ENCODE data around the gene PACSIN2. TPM values are rescaled to one million over a fixed set of nuclear protein-coding genes. Genes with fewer than 3 reads are reported as not detected.
"Not testable (repeated sequence)": the region's sequence is repeated elsewhere in the genome, so short reads cannot be mapped to it uniquely, and the experiment has no call there.

PACSIN2 gene
- total RNA-seq, 1 experiment from 2014 or later = 46.2 TPM

DNA sequence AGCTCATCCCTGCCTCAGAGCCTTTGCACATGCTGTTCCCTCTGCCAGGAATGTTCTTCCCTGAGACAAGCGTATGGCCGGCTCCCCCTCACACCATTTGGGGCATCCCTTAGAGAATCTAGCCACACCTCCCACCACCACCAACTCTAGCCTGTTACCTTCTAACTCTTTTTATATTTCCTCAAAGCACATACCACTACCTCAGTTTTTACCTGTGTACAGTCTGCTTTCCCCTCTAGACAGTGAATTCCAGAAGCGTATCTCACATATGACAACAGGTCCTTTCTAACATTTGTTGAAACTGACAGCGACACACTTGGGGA, 82.8 kb downstream of the PACSIN2 start:
- Histone ChIP-seq H3K4me3 (no peak overlapping the region), H3K36me3 (peaks cover 6% of the 10 kb centered on the region), H3K27me3 (no peaks in the 10 kb centered on the region), H3K9me3 (no peaks in the 10 kb centered on the region)
- DNase-seq = no peak

DNA sequence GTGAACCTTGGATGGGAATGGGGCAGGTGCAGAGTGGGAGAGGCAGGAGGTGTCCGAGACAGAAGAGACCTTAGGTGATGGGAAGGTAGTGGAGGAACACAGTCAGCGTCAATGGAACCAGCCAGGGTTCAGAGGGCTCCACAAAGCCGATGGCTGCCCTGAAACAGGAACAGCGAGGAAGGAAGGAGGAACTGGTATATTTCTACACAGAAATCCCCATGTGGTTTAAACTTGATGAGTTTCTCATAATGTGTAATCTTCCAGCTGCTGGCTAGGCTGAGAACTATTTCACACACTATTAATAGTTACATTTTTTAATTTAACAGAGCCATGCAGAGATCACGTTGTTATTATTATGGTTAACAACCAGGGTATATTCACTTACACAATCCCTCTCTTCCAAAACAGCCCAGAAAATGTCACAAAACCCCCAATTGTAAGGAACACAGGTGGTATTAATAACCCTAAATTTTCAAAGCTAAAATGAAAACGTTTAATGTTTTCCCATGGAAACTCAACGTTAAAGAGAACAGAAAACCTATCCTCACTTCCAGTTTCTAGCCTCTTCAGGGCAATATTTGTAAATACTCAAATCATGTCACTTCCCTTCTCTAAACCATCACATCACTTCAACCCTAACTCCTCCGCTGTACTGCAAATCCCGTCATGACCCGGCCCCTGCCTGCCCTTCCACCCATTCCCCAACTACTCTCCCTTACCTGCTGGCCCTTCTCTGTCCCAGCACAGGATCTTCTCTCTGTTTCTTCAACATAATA, 83.3 kb downstream of the PACSIN2 start:
- Histone ChIP-seq H3K36me3 (peaks cover 6% of the 10 kb centered on the region), H3K9me3 (no peaks in the 10 kb centered on the region), H3K4me3 (no peak overlapping the region), H3K27me3 (no peaks in the 10 kb centered on the region)
- DNase-seq = no peak

DNA sequence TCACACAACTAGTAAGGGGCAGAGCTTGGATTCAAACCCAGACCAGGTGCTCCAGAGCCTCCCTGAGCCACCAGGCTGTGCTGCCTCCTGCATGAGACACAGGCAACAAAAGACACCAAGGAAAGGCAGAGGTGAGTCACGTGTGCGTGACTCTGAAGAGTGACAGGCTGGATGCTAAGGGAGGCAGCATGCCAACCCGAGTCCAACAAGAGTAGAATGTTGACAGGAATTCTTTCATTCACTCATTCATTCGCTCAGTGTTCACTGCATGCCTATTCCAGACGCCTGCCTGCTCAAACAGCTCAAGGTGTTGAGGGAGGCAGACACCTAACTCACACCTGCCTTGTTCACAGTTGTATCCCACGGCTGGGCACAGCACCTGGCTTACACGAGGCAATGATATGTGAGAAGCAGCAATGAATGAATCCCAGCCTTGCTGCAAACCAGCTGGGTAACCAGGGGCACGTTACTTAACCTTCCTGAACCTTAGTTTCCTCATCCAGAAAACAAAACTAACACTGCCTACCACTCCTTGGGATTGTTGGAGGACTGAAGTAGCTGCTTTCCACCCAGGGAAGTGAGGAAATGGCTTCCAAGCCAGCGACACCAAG, 84.0 kb downstream of the PACSIN2 start:
- H3K36me3 ChIP-seq = peaks cover 6% of the 10 kb centered on the region
- DNase-seq = no peak
- no peaks in the 10 kb centered on the region for H3K9me3 ChIP-seq
- H3K27me3 ChIP-seq = no peaks in the 10 kb centered on the region
- no peak overlapping the region for H3K4me3 ChIP-seq

DNA sequence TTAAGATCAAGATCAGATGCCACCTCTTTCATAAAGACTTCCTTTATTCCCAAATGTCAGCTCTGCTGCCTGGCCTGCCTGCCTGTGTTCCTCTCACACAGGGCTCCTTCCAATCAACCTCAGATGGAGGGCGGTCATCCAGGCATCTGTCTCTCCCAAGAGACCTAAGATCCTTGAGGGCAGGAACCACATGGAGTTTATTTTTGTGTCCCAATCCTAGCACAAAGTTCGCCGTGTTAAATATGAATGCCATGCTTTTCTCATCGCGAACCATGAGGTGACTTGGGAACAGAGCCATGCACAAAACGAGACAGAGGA, 85.2 kb downstream of the PACSIN2 start:
- Histone ChIP-seq H3K9me3 (no peaks in the 10 kb centered on the region), H3K27me3 (no peaks in the 10 kb centered on the region), H3K36me3 (no peaks in the 10 kb centered on the region; the same call in 1 of the 2 replicates), H3K4me3 (no peak overlapping the region)
- no peak for DNase-seq

DNA sequence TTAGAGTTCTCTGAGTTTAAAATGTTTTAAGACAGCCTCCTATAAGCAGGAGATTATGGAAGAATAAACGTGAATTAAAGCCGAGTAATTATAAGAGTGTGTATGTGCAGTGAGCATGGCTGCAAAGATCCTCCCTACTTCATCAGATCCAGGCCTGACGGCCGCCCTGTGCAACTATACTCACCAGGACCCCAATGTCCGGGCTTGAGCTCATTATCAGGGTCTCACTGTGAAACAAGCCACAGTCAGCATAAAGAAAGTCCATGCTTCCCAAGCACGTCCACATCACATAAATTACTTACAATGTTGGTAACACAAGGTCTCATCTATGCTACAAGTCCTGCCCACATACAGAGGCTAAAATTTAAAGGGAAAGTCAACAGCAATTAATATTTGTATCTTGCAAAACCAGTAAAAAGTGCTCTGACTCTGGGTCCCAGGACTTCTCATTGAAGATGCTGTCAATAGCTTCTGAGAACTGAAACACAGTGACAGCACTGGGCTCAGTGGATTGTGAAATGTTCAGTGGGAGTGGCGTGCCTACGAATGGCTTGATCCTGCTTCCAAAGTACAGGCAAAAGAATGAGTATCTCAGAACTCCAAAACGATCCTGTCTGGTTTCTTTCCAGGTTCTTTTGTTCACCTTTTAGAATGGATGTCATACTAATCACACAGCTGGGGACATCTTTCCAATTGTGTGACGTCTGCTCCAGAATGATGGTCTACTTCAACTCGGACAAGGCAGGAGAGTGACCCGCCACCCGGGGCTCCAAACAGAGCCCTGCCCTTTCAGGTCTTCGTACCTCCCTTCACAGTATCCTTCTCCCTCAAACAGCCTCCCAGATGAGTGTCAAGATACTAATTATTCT, 85.7 kb downstream of the PACSIN2 start:
- no peak for DNase-seq
- Histone ChIP-seq H3K4me3 (no peak overlapping the region), H3K36me3 (no peaks in the 10 kb centered on the region; the same call in 1 of the 2 replicates), H3K27me3 (no peaks in the 10 kb centered on the region), H3K9me3 (no peaks in the 10 kb centered on the region)

DNA sequence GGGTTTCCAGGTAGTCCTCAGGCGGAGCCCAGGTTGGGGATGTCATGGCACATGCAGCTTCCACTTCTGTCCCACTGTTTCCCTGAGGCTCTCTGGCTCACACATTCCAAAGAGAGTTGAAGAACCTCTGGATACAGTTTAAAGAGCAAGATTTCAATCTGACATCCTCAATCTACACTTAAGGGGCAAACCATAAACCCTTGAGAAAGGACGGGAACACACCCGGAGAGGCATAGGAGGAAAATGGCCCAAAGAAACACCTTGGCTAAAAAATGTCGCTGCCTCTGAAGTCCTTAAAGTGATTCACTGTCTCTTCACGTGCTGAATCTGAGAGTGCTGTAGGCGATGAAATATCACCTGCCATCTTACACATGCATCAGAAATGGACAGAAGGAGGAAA, 87.0 kb downstream of the PACSIN2 start:
- no peak for DNase-seq

DNA sequence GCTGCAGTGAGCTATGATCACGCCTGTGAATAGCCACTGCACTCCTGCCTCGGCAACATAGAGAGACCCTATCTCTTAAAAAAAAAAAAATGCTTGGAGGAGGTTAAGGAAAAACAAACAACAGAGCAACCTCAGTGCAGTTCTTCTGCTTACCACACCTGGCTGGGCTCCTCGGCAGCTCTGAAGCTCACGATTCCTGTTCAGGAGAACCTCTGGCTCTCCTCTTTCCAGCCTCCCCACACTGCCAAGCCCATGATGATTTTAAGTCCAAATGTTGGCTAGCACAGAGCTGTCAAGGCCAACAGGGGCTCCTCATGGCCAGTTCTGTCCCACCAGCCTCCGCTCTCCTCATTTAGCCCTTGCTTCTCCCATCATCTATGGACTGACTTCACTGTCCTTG, 88.2 kb downstream of the PACSIN2 start:
- H3K4me3 ChIP-seq = no peak overlapping the region
- no peaks in the 10 kb centered on the region for H3K9me3 ChIP-seq
- no peak for DNase-seq
- H3K36me3 ChIP-seq = no peaks in the 10 kb centered on the region; the same call in 1 of the 2 replicates
- no peaks in the 10 kb centered on the region for H3K27me3 ChIP-seq

More for the DNA sequence above, 87.0 kb downstream of the PACSIN2 start:
- Histone ChIP-seq H3K4me3 (no peak overlapping the region), H3K9me3 (no peaks in the 10 kb centered on the region), H3K36me3 (no peaks in the 10 kb centered on the region; the same call in 1 of the 2 replicates), H3K27me3 (no peaks in the 10 kb centered on the region)

DNA sequence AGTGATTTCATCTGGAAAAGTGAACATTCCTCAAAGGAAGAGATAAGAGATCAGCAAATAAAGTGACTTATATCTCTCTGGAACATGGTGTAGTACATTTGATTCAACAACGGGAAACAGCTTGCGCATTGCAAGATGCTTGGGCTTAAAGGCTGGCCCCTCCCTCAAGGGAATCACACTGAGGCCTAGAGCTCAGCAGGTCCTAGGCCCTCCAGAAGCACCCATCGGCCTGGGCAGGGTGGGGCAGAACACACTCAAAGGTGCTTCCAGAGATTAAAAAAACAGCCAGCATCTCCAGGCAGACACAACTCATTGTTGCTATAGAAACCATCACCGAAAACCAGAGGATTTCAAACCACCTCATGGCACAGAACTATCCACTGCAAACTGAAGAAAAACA, 88.8 kb downstream of the PACSIN2 start:
- Histone ChIP-seq H3K27me3 (no peaks in the 10 kb centered on the region), H3K9me3 (no peaks in the 10 kb centered on the region), H3K4me3 (no peak overlapping the region), H3K36me3 (no peaks in the 10 kb centered on the region)
- DNase-seq = no peak

DNA sequence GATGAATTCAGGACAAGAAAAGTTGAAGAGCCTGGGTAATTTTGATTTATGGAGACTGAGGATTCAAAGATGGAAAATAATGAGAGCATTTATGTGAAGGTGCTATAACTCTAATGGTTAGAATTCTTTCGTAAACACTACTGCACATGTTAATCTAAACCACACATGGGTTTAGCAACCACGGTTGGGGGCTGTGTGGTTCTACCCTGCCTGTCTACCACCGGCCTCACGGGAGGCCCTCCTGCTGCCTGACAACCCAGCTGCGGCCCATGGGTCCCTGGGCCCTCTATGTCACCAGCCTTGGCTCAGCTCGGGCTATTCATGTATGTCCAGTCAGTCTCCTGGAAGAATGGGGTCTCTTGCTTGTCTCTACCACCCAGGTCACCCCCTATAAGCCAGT, 89.4 kb downstream of the PACSIN2 start:
- no peak overlapping the region for H3K4me3 ChIP-seq
- DNase-seq = no peak

DNA sequence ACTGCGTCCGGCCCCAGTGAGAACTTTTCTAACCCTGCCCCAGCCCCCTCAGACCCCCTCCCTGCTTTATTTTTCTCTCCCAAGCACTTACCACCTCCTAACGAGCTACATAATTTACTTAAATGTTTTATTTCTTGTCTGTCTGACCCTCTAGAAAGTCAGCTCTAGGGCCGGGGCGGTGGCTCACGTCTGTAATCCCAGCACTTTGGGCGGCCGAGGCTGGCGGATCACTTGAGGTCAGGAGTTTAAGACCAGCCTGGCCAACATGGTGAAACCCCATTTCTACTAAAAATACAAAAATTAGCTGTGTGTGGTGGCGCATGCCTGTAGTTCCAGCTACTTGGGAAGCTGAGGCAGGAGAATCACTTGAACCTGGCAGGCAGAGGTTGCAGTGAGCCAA, 89.9 kb downstream of the PACSIN2 start:
- DNase-seq, H3K27me3 ChIP-seq, H3K4me3 ChIP-seq, H3K36me3 ChIP-seq, H3K9me3 ChIP-seq: not testable (repeated sequence)

More for the DNA sequence above, 89.4 kb downstream of the PACSIN2 start:
- Histone ChIP-seq H3K27me3 (no peaks in the 10 kb centered on the region), H3K9me3 (no peaks in the 10 kb centered on the region), H3K36me3 (no peaks in the 10 kb centered on the region)

DNA sequence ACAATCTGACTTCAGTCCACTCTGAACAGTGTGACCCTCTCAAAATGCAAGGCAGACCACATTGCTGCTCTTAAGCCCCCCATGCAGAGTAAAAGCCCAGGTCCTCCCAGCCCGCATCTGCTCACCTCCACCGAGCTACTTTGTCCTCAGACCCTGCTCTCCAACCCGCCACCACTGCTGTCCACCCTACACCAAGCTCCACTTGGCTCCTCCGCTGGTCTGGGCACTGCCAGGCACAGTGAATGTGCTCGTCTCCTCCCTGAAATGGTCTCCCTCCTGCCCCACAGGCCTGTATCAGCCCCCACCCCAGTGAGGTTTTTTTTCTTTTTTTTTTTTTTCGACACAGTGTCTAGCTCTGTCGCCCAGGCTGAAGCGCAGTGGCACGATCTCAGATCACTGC, 90.5 kb downstream of the PACSIN2 start:
- Histone ChIP-seq H3K36me3 (no peaks in the 10 kb centered on the region), H3K4me3 (no peak overlapping the region), H3K9me3 (no peaks in the 10 kb centered on the region), H3K27me3 (no peaks in the 10 kb centered on the region)
- DNase-seq = no peak

DNA sequence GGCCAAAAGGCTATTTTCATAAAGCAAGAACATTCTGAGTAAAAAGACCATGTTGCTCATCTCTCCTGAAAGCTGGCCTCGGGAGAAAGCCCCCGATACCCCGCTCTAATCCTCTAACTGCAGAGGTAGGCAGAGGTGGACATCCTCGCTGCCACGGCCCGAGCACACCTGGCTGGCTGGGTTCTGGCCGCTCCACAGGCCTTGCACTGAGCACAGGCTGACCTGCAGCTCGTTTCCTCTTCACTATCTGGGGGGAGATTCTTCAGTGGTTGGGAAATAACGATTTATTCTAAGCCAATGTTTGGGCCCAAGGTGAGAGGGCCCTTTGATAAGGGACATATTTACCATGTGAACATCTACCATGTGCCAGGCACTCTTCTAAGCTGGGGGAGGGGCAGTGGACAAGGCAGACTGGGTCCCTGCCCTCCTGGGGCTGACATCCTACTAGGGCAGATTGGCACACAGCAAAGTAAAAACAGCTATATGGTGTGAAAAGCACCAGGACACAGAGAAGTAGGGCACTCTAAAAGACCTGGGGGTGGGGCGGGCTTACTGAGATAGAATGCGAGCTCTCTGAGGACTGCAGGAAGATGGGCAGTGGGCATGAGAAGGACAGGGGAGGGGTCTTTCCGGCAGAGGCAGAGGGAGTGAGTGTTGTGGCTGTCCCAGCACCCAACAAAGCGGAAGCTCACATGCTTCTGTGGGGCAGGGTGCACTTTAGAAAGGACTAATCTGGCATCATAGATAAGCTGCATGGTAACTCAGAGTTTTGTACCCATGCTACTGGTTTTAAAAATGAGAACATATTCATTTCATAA, 92.4 kb downstream of the PACSIN2 start:
- DNase-seq = no peak
- no peak overlapping the region for H3K4me3 ChIP-seq
- no peaks in the 10 kb centered on the region for H3K9me3 ChIP-seq
- no peaks in the 10 kb centered on the region for H3K27me3 ChIP-seq
- H3K36me3 ChIP-seq = no peaks in the 10 kb centered on the region

DNA sequence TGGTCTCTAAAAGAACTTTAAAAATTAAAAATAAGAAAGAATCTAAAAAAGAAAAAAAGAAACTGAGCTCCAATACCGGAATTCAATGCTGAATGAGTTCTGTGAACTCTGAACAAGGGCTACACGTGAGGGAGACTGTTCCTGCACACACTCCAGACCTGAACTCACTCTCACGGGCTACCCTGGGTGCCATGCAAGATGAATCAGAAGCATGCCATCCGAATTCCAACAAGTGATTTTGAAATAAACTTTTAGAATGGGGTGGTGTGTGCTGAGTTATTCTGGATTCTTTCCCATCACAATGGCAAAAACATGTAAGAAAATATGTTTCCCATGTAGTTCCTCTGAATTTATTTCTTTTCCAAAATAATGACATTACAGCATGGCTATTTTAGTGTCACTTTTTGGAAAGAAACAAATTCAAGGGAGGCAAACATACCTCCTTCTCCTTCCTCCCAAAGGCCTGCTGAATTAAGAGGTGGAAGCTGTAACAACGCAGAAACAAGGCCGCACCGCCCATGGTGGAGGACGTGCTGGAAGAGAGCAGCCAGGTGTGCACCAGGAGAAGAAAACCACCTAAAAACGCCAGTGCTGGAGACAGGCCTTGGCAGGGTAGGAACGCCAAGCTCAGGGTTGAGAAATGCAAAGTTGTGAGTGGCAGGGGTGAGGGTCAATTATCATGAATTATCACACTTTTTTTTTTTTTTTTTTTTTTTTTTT, 94.7 kb downstream of the PACSIN2 start:
- Histone ChIP-seq H3K36me3 (no peaks in the 10 kb centered on the region), H3K27me3 (no peaks in the 10 kb centered on the region), H3K9me3 (no peaks in the 10 kb centered on the region), H3K4me3 (no peak overlapping the region)
- peak; percentile 77 for DNase-seq

DNA sequence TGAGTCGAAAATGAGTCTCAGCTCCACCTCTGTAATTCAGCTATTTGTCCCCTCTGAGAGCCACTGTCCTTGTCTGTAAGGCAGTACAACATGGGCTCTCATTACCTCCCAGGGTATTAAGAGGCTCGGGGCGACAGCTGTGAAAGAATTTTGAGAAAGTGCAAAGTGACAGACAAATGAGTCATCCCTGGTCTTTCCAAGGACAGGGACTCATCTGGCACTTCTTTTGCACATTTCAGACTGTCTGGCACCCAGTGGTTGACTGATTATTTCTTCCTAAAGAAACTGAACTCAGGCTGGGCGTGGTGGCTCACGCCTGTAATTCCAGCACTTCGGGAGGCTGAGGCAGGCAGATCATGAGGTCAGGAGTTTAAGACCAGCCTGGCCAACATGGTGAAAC, 95.8 kb downstream of the PACSIN2 start:
- DNase-seq = peak; percentile 60
- Histone ChIP-seq H3K9me3 (no peaks in the 10 kb centered on the region), H3K27me3 (no peaks in the 10 kb centered on the region), H3K4me3 (no peak overlapping the region), H3K36me3 (no peaks in the 10 kb centered on the region)

DNA sequence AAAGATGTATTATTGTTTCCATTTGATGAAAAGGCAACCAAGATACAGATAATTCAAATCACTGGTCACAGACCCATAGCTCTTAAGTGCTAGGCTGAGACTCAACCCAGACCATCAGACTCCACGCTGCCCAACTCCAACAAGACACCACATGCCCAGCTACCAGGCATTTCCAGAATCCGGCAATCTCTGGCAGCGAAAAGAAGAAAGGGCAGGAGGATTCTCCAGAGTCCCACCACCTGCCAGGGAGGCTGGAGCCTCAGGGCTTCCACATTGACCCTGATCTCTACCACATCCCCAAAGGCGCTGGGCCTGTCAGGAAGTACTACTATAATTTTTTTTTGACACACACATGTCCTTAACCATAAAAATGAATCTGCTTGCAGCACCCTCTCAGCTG, 96.4 kb downstream of the PACSIN2 start:
- Histone ChIP-seq H3K9me3 (no peaks in the 10 kb centered on the region), H3K27me3 (no peaks in the 10 kb centered on the region), H3K4me3 (no peak overlapping the region), H3K36me3 (no peaks in the 10 kb centered on the region)
- no peak for DNase-seq

DNA sequence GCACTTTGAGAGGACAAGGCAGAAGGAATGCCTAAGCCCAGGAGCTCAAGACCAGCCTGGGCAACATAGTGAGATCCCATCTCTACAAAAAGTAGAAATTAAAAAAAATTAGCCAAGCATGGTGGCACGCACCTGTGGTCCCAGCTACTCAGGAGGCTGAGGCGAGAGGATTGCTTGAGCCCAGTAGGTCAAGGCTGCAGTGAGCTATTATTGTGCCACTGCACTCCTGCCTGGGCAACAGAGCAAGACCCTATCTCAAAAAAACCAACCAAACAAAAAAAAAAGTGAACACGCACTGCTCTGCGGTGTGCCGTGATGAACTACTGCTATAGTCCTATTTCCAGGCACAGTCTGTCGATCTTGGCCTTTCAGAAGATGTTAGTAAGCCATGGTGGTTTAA, 97.6 kb downstream of the PACSIN2 start:
- H3K4me3 ChIP-seq, H3K9me3 ChIP-seq, H3K36me3 ChIP-seq, DNase-seq, H3K27me3 ChIP-seq: not testable (repeated sequence)

All from MG63 (cell line).